Cardiac fibroblast (primary cell): ENCODE measurements around the gene KCNH1.

Source experiments
- DNase-seq, 2 donors: peaks; one replicate each; pipeline versions ENCODE4 v3.0.0 to v3.0.0-alpha.2; 2010; ENCODE audit warnings: low read depth in 2 of 2
- H3K4me3 ChIP-seq, 2 donors: replicated peaks in 1 of 2; 1 replicate in 1 of 2; 2 replicates in 1 of 2; pipeline ENCODE4 v1.5.1; 2011; ENCODE audit warnings: low read depth in 2 of 2, low read length in 2 of 2, mild to moderate bottlenecking in 2 of 2, moderate library complexity in 1 of 2
- CTCF ChIP-seq: IDR thresholded peaks from one replicate; pipeline ENCODE4 v1.5.1; 2011; ENCODE audit warnings: low read depth, mild to moderate bottlenecking, low read length, inconsistent platforms

Gene KCNH1

GRCh38 chr1:210949489-210949888 lies 184.5 kb downstream of the KCNH1 start:
- H3K4me3 ChIP-seq: no peak overlapping the region
- no peak for DNase-seq
- no peak for TF ChIP-seq CTCF

DNA sequence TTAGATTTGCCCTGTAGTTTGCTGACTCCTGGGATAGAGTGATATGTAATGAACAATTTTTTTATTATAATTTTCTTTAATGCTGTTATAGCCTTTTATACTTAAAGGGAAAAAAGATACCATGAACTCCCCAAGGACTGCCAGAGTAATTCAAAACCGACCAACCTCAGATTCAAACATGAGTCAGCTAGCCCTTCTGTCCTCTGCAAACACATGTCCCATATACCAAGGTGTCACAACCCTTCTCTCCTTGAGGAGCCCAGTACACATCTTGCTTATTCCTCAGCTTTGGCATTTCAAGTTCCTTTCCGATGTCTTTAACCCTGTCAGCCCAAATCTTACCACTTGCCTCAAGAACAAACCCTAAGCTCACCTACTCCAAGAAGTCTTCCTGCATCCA lies 184.9 kb downstream of the KCNH1 start:
- DNase-seq: no peak
- H3K4me3 ChIP-seq: no peak overlapping the region
- TF ChIP-seq CTCF: no peak

DNA sequence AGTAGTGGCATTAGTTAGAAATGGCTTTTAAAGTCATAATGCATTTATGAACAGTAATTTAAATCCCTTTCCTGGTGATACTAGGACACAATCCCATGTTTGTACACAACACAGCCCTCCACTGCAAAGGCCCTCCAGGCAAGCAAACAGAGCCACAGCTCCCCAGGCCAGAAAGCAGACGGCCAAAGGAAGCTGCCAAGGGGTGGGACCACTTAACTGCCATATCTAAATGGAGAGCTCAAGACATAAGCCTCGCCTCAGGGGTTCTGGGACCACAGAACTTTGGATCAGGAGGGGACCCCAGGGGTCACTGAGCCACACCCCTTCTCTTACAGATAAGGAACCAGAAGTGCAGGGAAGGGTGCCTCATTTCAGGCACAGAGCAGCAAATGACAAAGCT lies 189.7 kb downstream of the KCNH1 start:
- no peak for TF ChIP-seq CTCF
- DNase-seq: no peak
- H3K4me3 ChIP-seq: no peak overlapping the region

DNA sequence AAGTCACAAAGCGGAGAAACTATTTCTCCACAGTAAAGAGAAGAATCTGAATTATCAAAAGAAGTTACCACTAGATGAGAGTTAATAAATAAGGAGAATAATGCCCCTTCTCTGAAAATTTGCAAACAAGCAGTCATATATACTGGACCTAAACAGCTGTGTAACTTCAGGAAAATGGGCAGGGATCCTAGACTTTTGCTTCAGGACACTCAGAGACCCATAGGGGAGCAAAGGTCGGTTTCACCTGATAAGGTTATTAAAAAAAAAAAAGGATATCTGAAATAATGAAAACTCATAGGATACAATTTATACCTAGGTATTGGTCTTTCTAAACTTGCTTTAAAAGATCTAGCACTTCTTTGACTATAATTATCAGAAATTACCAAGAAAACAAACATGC lies 191.4 kb downstream of the KCNH1 start:
- DNase-seq: no peak
- no peak overlapping the region for H3K4me3 ChIP-seq
- no peak for TF ChIP-seq CTCF

GRCh38 chr1:210940081-210940617 lies 193.8 kb downstream of the KCNH1 start:
- no peak for DNase-seq
- TF ChIP-seq CTCF: no peak
- no peak overlapping the region for H3K4me3 ChIP-seq

DNA sequence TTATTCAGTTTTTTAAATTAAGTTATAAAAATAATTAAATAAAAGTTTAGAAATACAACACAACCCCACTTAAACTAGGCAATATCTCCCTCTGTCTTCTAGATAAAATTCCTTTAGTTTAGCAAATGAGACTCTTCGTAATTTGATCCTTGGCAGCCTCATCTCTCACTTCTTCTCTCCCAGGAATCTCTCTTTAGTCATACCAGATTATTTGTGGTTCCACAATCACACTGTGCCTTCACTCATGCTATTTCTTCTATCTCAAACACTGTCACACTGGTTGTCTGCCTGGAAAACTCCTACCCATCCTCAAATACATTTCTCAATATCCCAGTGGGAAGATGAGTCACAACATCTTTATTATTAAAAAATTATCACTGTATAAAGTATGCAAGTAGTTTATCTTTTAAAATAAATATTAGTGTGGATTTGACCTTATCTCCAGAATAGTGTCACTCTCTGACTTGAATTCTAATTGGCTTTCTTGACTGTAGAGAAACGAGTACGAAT lies 195.5 kb downstream of the KCNH1 start:
- no peak for TF ChIP-seq CTCF
- no peak for DNase-seq
- H3K4me3 ChIP-seq: no peak overlapping the region

- H3K4me3 ChIP-seq: no peak overlapping the region
- TF ChIP-seq CTCF: no peak
- no peak for DNase-seq
Measured at GRCh38 chr1:210937846-210938245, 196.1 kb downstream of the KCNH1 start.
